Smooth muscle cell (in vitro differentiated cells): ENCODE results near the gene HOXA1. TPM values are rescaled to one million over a fixed set of nuclear protein-coding genes. Genes with fewer than 3 reads are reported as not detected.
A peak's percentile ranks its signal among the peaks of the same experiment; 100 is the strongest.

Experiments used
- DNase-seq: peaks from one replicate; lab custom pipeline; 2025; ENCODE audit not compliant: unreplicated experiment; lab: John Stamatoyannopoulos, UW
- H2AFZ ChIP-seq: fragments of 200-600 bp; sonication (generic); 2 replicates; pipeline ENCODE4 v1.6.0; 2016; ENCODE audit warnings: antibody characterized with exemption, low read depth, mild to moderate bottlenecking
- H3F3A ChIP-seq: fragments of 200-600 bp; sonication (generic); 2 replicates; pipeline ENCODE4 v1.6.0; 2017; ENCODE audit warnings: antibody characterized with exemption, low read depth
- H3K27ac ChIP-seq: fragments of 200-600 bp; sonication (generic); 2 replicates; pipeline ENCODE4 v1.5.1; 2016; ENCODE audit warnings: low read depth, mild to moderate bottlenecking
- H3K27me3 ChIP-seq: fragments of 200-600 bp; sonication (generic); 2 replicates; pipeline ENCODE4 v1.6.1; 2016; ENCODE audit warnings: low read depth, mild to moderate bottlenecking
- H3K36me3 ChIP-seq: fragments of 200-600 bp; sonication (generic); 2 replicates; pipeline ENCODE4 v1.5.1; 2016; ENCODE audit warnings: low read depth
- H3K4me1 ChIP-seq: fragments of 200-600 bp; sonication (generic); 2 replicates; pipeline ENCODE4 v1.5.1; 2016; ENCODE audit warnings: low read depth
- H3K4me2 ChIP-seq: fragments of 200-600 bp; sonication (generic); 2 replicates; pipeline ENCODE4 v1.6.0; 2016; ENCODE audit warnings: mild to moderate bottlenecking
- H3K4me3 ChIP-seq: fragments of 200-600 bp; sonication (generic); 2 replicates; pipeline ENCODE4 v1.5.1; 2016; ENCODE audit warnings: mild to moderate bottlenecking
- H3K79me2 ChIP-seq: fragments of 200-600 bp; sonication (generic); 2 replicates; pipeline ENCODE4 v1.6.0; 2016; ENCODE audit warnings: low read depth, mild to moderate bottlenecking
- H3K9ac ChIP-seq: fragments of 200-600 bp; sonication (generic); 2 replicates; pipeline ENCODE4 v1.6.0; 2016; ENCODE audit warnings: low read depth
- H3K9me3 ChIP-seq: fragments of 200-600 bp; sonication (generic); replicated peaks from 2 replicates; pipeline ENCODE4 v1.5.1; 2016; ENCODE audit warnings: low read depth
- H4K20me1 ChIP-seq: fragments of 200-600 bp; sonication (generic); 2 replicates; pipeline ENCODE4 v1.6.0; 2016; ENCODE audit warnings: low read depth
- CTCF ChIP-seq: fragments of 200-600 bp; sonication (generic); IDR thresholded peaks from 2 replicates; pipeline ENCODE4 v1.5.1; 2017; ENCODE audit warnings: borderline replicate concordance, mild to moderate bottlenecking, antibody characterized with exemption; ENCODE audit not compliant: insufficient read depth, poor library complexity, severe bottlenecking
- WGBS: methylation state at CpG from one replicate; pipeline ENCODE4 v1.1.7; 2016; ENCODE audit warnings: low lambda C conversion rate; 5-methylcytosine and 5-hydroxymethylcytosine counted together
- polyA plus RNA-seq: library from polyadenylated mRNA; unstranded; fragments of >200 nt; fragmentation: Nextera tagmentation; extraction: Ambion mirVana; gene quantifications from 2 replicates; pipeline ENCODE4 v1.2.1, GENCODE V29; 2016
- total RNA-seq: library from RNA; depleted of rRNA; stranded (reverse); fragments of >200 nt; gene quantifications from 2 replicates; pipeline ENCODE4 v1.2.3, GENCODE V29; 2014

Gene HOXA1
- total and polyA plus RNA-seq, 2 experiments from 2014 or later = 0.40 TPM; not detected in 1

- H3K4me3 ChIP-seq = no peak within 1 kb of the TSS
- 5% methylated on average over 27 of the region's 29 CpGs for WGBS
- no peak for DNase-seq
- no peaks in the 10 kb centered on the region for H3K79me2 ChIP-seq
- H3K9me3 ChIP-seq = no peaks in the 10 kb centered on the region
- peaks cover 100% of the 10 kb centered on the region for H3K27me3 ChIP-seq
- no peak within 1 kb of the TSS for H3K27ac ChIP-seq
- H2AFZ ChIP-seq = no peak within 1 kb of the TSS
- H3K4me2 ChIP-seq = peak within 1 kb of the TSS; percentile 49
- H3K9ac ChIP-seq = no peak within 1 kb of the TSS
- peaks cover 9% of the 10 kb centered on the region for H3K4me1 ChIP-seq
- no peaks in the 10 kb centered on the region for H3F3A ChIP-seq
- H4K20me1 ChIP-seq = peaks cover 21% of the 10 kb centered on the region
- no peak for TF ChIP-seq CTCF
- H3K36me3 ChIP-seq = no peaks in the 10 kb centered on the region
Observed at GRCh38 chr7:27102581-27103442, 7.0 kb upstream of the HOXA1 start, which contains the start of gene HOXA2. HOXA2 (minus strand) TSS chr7:27102683; CDS start chr7:27102500, 183 bp downstream.

GRCh38 chr7:27101957-27102580 lies 6.3 kb upstream of the HOXA1 start:
- Histone ChIP-seq H3K4me2 (no peak overlapping the region), H3K9me3 (no peaks in the 10 kb centered on the region), H3K36me3 (no peaks in the 10 kb centered on the region), H2AFZ (no peak overlapping the region), H3K4me1 (peaks cover 9% of the 10 kb centered on the region), H3K79me2 (no peaks in the 10 kb centered on the region), H3K27ac (no peak overlapping the region), H3F3A (no peaks in the 10 kb centered on the region), H4K20me1 (peaks cover 29% of the 10 kb centered on the region), H3K27me3 (peaks cover 100% of the 10 kb centered on the region), H3K9ac (no peak overlapping the region), H3K4me3 (no peak overlapping the region)
- 1% methylated on average over 38 of the region's 39 CpGs for WGBS
- DNase-seq = no peak
- no peak for TF ChIP-seq CTCF

- Histone ChIP-seq H4K20me1 (peaks cover 29% of the 10 kb centered on the region), H3K36me3 (no peaks in the 10 kb centered on the region), H3K4me2 (peak overlapping the region; percentile 49), H3K79me2 (no peaks in the 10 kb centered on the region), H3K27me3 (peaks cover 100% of the 10 kb centered on the region), H3K4me3 (no peak overlapping the region), H3K4me1 (peaks cover 11% of the 10 kb centered on the region), H3K27ac (no peak overlapping the region), H3K9ac (no peak overlapping the region), H2AFZ (no peak overlapping the region), H3K9me3 (no peaks in the 10 kb centered on the region), H3F3A (no peaks in the 10 kb centered on the region)
- 10% methylated on average over 25 of the region's 25 CpGs for WGBS
- TF ChIP-seq CTCF = no peak
- no peak for DNase-seq
Observed at GRCh38 chr7:27101171-27101956, 5.6 kb upstream of the HOXA1 start.
